ENCODE measurements around the gene RCE1.
"Not testable (repeated sequence)": the region's sequence is repeated elsewhere in the genome, so short reads cannot be mapped to it uniquely, and the experiment has no call there.

RCE1 gene

GRCh38 chr11:66842896-66843775, at the start of gene RCE1:
TSS of gene RCE1 (plus strand) at chr11:66843441. CDS start at chr11:66843456, 15 bp downstream.
- peak; percentile 51 to 95 for DNase-seq

- DNase-seq: not testable (repeated sequence)
Observed at GRCh38 chr11:66799815-66800214, 43.4 kb upstream of the RCE1 start.

- DNase-seq: no peak
Observed at GRCh38 chr11:66800720-66801428, 42.4 kb upstream of the RCE1 start.

GRCh38 chr11:66809592-66809991, 33.6 kb upstream of the RCE1 start:
- DNase-seq: no peak

- DNase-seq: no peak
Observed at GRCh38 chr11:66810576-66811185, 32.6 kb upstream of the RCE1 start.

GRCh38 chr11:66814678-66815077, 28.6 kb upstream of the RCE1 start:
- DNase-seq: no peak

GRCh38 chr11:66815646-66816045, 27.6 kb upstream of the RCE1 start:
- DNase-seq: no peak

GRCh38 chr11:66818231-66818955, 24.8 kb upstream of the RCE1 start:
- DNase-seq: no peak

GRCh38 chr11:66820381-66820780, 22.9 kb upstream of the RCE1 start:
- no peak for DNase-seq

- DNase-seq: no peak
Observed at GRCh38 chr11:66820901-66821300, 22.3 kb upstream of the RCE1 start.

- DNase-seq: no peak
Observed at GRCh38 chr11:66823700-66824099, 19.5 kb upstream of the RCE1 start.

- not testable (repeated sequence) for DNase-seq
Observed at GRCh38 chr11:66824573-66824972, 18.7 kb upstream of the RCE1 start.

- DNase-seq: no peak
Observed at GRCh38 chr11:66834539-66834845, 8.7 kb upstream of the RCE1 start.

GRCh38 chr11:66834943-66835342, 8.3 kb upstream of the RCE1 start:
- no peak for DNase-seq

GRCh38 chr11:66835768-66836405, 7.4 kb upstream of the RCE1 start:
- DNase-seq: peak in 1 of 2 experiments; percentile 34

GRCh38 chr11:66840317-66841091, 2.7 kb upstream of the RCE1 start:
- no peak for DNase-seq

GRCh38 chr11:66841861-66842260, 1.4 kb upstream of the RCE1 start:
- DNase-seq: no peak

GRCh38 chr11:66842501-66842895, 743 bp upstream of the RCE1 start:
- DNase-seq: no peak

- no peak for DNase-seq
Observed at GRCh38 chr11:66843776-66844495, 695 bp downstream of the RCE1 start.

- no peak for DNase-seq
Observed at GRCh38 chr11:66844496-66845142, 1.4 kb downstream of the RCE1 start.
